ENCODE results near the gene CACNA1C. TPM values are rescaled to one million over a fixed set of nuclear protein-coding genes. Genes with fewer than 3 reads are reported as not detected.

Gene CACNA1C
- total and polyA plus RNA-seq, 8 donors, result 0.31 to 55.8 (median 7.2) TPM

GRCh38 chr12:2408262-2408661 is 355.5 kb downstream of the CACNA1C start:
- no peaks in the 10 kb centered on the region for H3K9me3 ChIP-seq
- peaks cover 0 to 5% (median 0%) of the 10 kb centered on the region in 3 donors for H3K27me3 ChIP-seq
- no peaks in the 10 kb centered on the region for H3K36me3 ChIP-seq
- no peak for DNase-seq
- H3K4me3 ChIP-seq, result no peak overlapping the region
- no peak overlapping the region for H3K27ac ChIP-seq
- intact Hi-C loops (cut with DNase I; ENCODE audit: low total_unique reads), result no loop called here
- TF ChIP-seq POLR2AphosphoS5 (IDR thresholded peaks at IDR 0.05) (no peak), POLR2A (IDR thresholded peaks at IDR 0.05) (no peak), EP300 (IDR thresholded peaks at IDR 0.05) (no peak), CTCF (IDR thresholded peaks at IDR 0.05) (no peak)
- no peaks in the 10 kb centered on the region for H3K4me1 ChIP-seq
- 60 to 69% (median 64%) methylated on average over 3 of the region's 3 CpGs for WGBS, 5 donors

- Histone ChIP-seq H3K27me3 (peaks cover 0 to 5% (median 0%) of the 10 kb centered on the region in 3 donors), H3K27ac (no peak overlapping the region), H3K9me3 (no peaks in the 10 kb centered on the region), H3K36me3 (no peaks in the 10 kb centered on the region), H3K4me3 (no peak overlapping the region), H3K4me1 (no peaks in the 10 kb centered on the region)
- DNase-seq, result no peak
- TF ChIP-seq CTCF (IDR thresholded peaks at IDR 0.05) (no peak), EP300 (IDR thresholded peaks at IDR 0.05) (no peak), POLR2A (IDR thresholded peaks at IDR 0.05) (no peak), POLR2AphosphoS5 (IDR thresholded peaks at IDR 0.05) (no peak)
- intact Hi-C loops (cut with DNase I; ENCODE audit: low total_unique reads), result no loop called here
- 87 to 92% (median 91%) methylated on average over 21 of the region's 21 CpGs for WGBS, 5 donors
These were observed 357.0 kb downstream of the CACNA1C start for GRCh38 chr12:2409656-2410265.

- peaks cover 0 to 5% (median 0%) of the 10 kb centered on the region in 3 donors for H3K27me3 ChIP-seq
- no peaks in the 10 kb centered on the region for H3K36me3 ChIP-seq
- no peak overlapping the region for H3K4me3 ChIP-seq
- H3K9me3 ChIP-seq, result no peaks in the 10 kb centered on the region
- TF ChIP-seq POLR2AphosphoS5 (IDR thresholded peaks at IDR 0.05) (no peak), POLR2A (IDR thresholded peaks at IDR 0.05) (no peak), EP300 (IDR thresholded peaks at IDR 0.05) (no peak), CTCF (IDR thresholded peaks at IDR 0.05) (no peak)
- no peaks in the 10 kb centered on the region for H3K4me1 ChIP-seq
- no peak for DNase-seq
- intact Hi-C loops (cut with DNase I; ENCODE audit: low total_unique reads), result no loop called here
- H3K27ac ChIP-seq, result no peak overlapping the region
- WGBS, 5 donors, result 84 to 93% (median 88%) methylated on average over 10 of the region's 10 CpGs
These were observed 357.7 kb downstream of the CACNA1C start for GRCh38 chr12:2410496-2410895.

- H3K9me3 ChIP-seq, result no peaks in the 10 kb centered on the region
- no peak overlapping the region for H3K27ac ChIP-seq
- no peaks in the 10 kb centered on the region for H3K36me3 ChIP-seq
- DNase-seq, result no peak
- WGBS, 5 donors, result 76 to 88% (median 86%) methylated on average over 7 of the region's 7 CpGs
- H3K4me1 ChIP-seq, result no peaks in the 10 kb centered on the region
- no peak for TF ChIP-seq EP300 (IDR thresholded peaks at IDR 0.05)
- TF ChIP-seq POLR2A (IDR thresholded peaks at IDR 0.05), result no peak
- no peak for TF ChIP-seq CTCF (IDR thresholded peaks at IDR 0.05)
- no peak for TF ChIP-seq POLR2AphosphoS5 (IDR thresholded peaks at IDR 0.05)
- intact Hi-C loops (cut with DNase I; ENCODE audit: low total_unique reads), result no loop called here
- no peak overlapping the region for H3K4me3 ChIP-seq
- peaks cover 0 to 5% (median 3%) of the 10 kb centered on the region in 3 donors for H3K27me3 ChIP-seq
These were observed 358.2 kb downstream of the CACNA1C start for GRCh38 chr12:2411011-2411410.
